Kidney (tissue), 14 donors: ENCODE data around the gene ZSCAN25. TPM values are rescaled to one million over a fixed set of nuclear protein-coding genes. Genes with fewer than 3 reads are reported as not detected.

Experiments used
- DNase-seq, 5 donors: peaks; one replicate each; pipeline ENCODE4 v3.0.0-alpha.2; 2013 to 2020
- FAIRE-seq: peaks from 2 replicates; lab custom pipeline; 2012; peaks lifted over from hg19 to GRCh38; lab: Jason Lieb, UNC
- H3K27ac ChIP-seq, 2 donors: one replicate each; pipeline ENCODE4 v1.7.0; 2013; ENCODE audit warnings: low read depth in 2 of 2, low read length in 2 of 2, inconsistent platforms in 1 of 2
- H3K27me3 ChIP-seq: one replicate; pipeline ENCODE4 v1.7.1; 2013; ENCODE audit warnings: low read length, inconsistent platforms; ENCODE audit not compliant: control insufficient read depth, insufficient read depth
- H3K36me3 ChIP-seq, 3 donors: one replicate each; pipeline versions ENCODE4 v1.7.0 to v1.7.1; 2013; ENCODE audit warnings: low read length in 3 of 3, control low read depth in 1 of 3, inconsistent platforms in 1 of 3; ENCODE audit not compliant: insufficient read depth in 3 of 3, control insufficient read depth in 2 of 3
- H3K4me1 ChIP-seq, 3 donors: one replicate each; pipeline versions ENCODE4 v1.7.0 to v1.7.1; 2013; ENCODE audit warnings: low read length in 3 of 3, inconsistent platforms in 1 of 3, low read depth in 1 of 3; ENCODE audit not compliant: control insufficient read depth in 2 of 3, insufficient read depth in 2 of 3
- H3K4me3 ChIP-seq, 3 donors: one replicate each; pipeline versions ENCODE4 v1.7.0 to v1.8.1; 2013; ENCODE audit warnings: low read length in 3 of 3, control low read depth in 1 of 3, inconsistent platforms in 1 of 3
- H3K9ac ChIP-seq, 3 donors: one replicate each; pipeline versions ENCODE4 v1.7.0 to v1.7.1; 2013; ENCODE audit warnings: low read length in 3 of 3, control low read depth in 1 of 3, inconsistent platforms in 1 of 3
- H3K9me3 ChIP-seq, 3 donors: one replicate each; pipeline versions ENCODE4 v1.7.0 to v1.7.1; 2013; ENCODE audit warnings: low read length in 3 of 3, control low read depth in 1 of 3, inconsistent platforms in 1 of 3; ENCODE audit not compliant: control insufficient read depth in 2 of 3, insufficient read depth in 1 of 3
- CTCF ChIP-seq: IDR thresholded peaks from 3 replicates; pipeline ENCODE4 v1.5.1; 2012; ENCODE audit warnings: mild to moderate bottlenecking, moderate library complexity, borderline replicate concordance; ENCODE audit not compliant: insufficient read depth; ENCODE audit errors: extremely low read depth
- intact Hi-C: fragments of 100-400 bp; cut with DNase I; formaldehyde crosslinking; loops from one replicate; pipeline ENCODE4 v1.11.1; 2022
- polyA plus RNA-seq: library from polyadenylated mRNA; stranded (reverse); fragments of 350-450 nt; fragmentation: Illumina TruSeq; extraction: RNeasy Lipid Tissue Mini Kit (QIAGEN cat#74804); gene quantifications from one replicate; pipeline ENCODE4 v1.2.3, GENCODE V29; 2014; ENCODE audit warnings: low read depth, low replicate concordance; ENCODE audit not compliant: insufficient read depth
- total RNA-seq: library from RNA; stranded (reverse); fragmentation: NEBNext Ultra II Directional; extraction: Animal tissue kit (Norgen Biotek cat#: 25700); gene quantifications from one replicate; pipeline ENCODE4 v1.2.1, GENCODE V29; 2021
- donor health status: control.
- donor health status: control.
- donor health status: control.
- donor health status: control.
- donor health status: control.
- donor health status: DM: yes; HTN: yes; CAD: no.
- donor health status: Normal renal cell carcinoma (clear cell type).

ZSCAN25 gene
- total and polyA plus RNA-seq, 2 donors from 2014 or later: 4.7 to 20.4 TPM

GRCh38 chr7:99594948-99595745 lies 21.6 kb upstream of the ZSCAN25 start:
- Histone ChIP-seq H3K27ac (no peak overlapping the region), H3K4me1 (no peaks in the 10 kb centered on the region), H3K27me3 (no peaks in the 10 kb centered on the region), H3K4me3 (no peak overlapping the region), H3K36me3 (no peaks in the 10 kb centered on the region), H3K9ac (no peak overlapping the region), H3K9me3 (no peaks in the 10 kb centered on the region)
- TF ChIP-seq CTCF: no peak
- DNase-seq: no peak
- FAIRE-seq: no peak
- intact Hi-C loops: no loop called here

- FAIRE-seq (peak; percentile 64), DNase-seq (no peak)
- no peak overlapping the region for H3K9ac ChIP-seq
- no peaks in the 10 kb centered on the region for H3K36me3 ChIP-seq
- H3K27me3 ChIP-seq: no peaks in the 10 kb centered on the region
- no peak overlapping the region for H3K4me3 ChIP-seq
- no peak overlapping the region for H3K27ac ChIP-seq
- intact Hi-C loops: no loop called here
- H3K4me1 ChIP-seq: no peaks in the 10 kb centered on the region
- no peaks in the 10 kb centered on the region for H3K9me3 ChIP-seq
- no peak for TF ChIP-seq CTCF
Measured at GRCh38 chr7:99596408-99596955, 20.3 kb upstream of the ZSCAN25 start.

- no peak within 1 kb of the TSS for H3K27ac ChIP-seq
- no peak for TF ChIP-seq CTCF
- peak in 1 of 5 donors; percentile 67 for DNase-seq
- H3K9ac ChIP-seq: no peak within 1 kb of the TSS
- no peaks in the 10 kb centered on the region for H3K27me3 ChIP-seq
- no peaks in the 10 kb centered on the region for H3K36me3 ChIP-seq
- no peaks in the 10 kb centered on the region for H3K4me1 ChIP-seq
- no peak within 1 kb of the TSS for H3K4me3 ChIP-seq
- intact Hi-C loops: no loop called here
- H3K9me3 ChIP-seq: no peaks in the 10 kb centered on the region
- FAIRE-seq: no peak
Measured at GRCh38 chr7:99597762-99598501, 18.8 kb upstream of the ZSCAN25 start, which contains the start of gene TMEM225B. TSS of gene TMEM225B (plus strand) at chr7:99598267. CDS start at chr7:99604389, 6,122 bp downstream.
